C4-2B (cell line): ENCODE data around the gene PAH.

ENCODE experiments used
- H3K27ac ChIP-seq: fragments of 450-650 bp; 2 replicates; pipeline ENCODE4 v1.5.1; 2017
- ZFX ChIP-seq: fragments of 450-650 bp; IDR thresholded peaks from 2 replicates; pipeline ENCODE4 v1.6.1; 2017
- TF ChIP-seq, protein P1 (sequence below): fragments of 450-650 bp; conservative IDR thresholded peaks from 2 replicates; pipeline ENCODE4 v1.5.1; 2017; ENCODE audit warnings: mild to moderate bottlenecking

The PAH gene

DNA sequence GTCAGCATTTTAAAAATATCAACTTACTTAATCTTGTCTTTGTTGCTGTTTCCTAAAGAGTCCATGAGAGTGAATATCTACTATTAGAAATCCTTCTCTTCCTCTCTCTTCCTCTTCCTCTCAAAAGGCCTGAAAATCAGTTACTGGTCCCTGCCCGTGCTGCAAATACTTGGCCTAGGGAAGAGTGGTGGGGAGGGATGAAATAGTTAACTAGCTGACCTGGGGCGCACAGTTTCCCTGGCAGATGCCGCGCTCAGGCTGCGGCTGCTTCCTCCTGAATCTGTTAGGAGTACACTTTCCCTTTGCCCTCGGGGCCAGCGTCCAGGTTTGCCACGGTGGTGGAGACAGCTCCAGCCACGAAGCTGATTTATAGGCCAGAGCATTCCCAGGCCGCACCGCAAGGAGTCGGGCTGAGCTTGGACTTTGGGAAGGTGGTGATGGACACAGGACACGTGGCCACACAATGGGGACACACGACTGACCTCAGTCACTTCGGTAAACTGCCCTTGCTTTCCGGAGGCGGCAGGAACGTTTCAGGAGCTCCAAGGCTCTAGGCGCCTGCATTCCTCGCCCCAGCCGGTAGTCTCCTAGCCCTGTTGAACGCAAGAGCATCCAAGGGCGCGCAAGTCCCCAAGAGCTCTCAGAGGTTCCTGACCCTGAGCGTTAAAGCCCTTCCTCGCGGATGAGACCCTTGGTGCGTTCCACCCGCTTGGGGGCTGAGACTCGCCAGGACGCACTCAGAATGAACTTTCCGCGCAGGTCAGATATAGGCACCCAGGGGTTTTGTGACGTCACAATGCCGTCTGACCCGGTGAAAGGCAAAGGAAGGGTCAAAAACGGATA, 33.3 kb upstream of the PAH start:
- no peak for TF ChIP-seq ZFX
- TF ChIP-seq, protein P1, sequence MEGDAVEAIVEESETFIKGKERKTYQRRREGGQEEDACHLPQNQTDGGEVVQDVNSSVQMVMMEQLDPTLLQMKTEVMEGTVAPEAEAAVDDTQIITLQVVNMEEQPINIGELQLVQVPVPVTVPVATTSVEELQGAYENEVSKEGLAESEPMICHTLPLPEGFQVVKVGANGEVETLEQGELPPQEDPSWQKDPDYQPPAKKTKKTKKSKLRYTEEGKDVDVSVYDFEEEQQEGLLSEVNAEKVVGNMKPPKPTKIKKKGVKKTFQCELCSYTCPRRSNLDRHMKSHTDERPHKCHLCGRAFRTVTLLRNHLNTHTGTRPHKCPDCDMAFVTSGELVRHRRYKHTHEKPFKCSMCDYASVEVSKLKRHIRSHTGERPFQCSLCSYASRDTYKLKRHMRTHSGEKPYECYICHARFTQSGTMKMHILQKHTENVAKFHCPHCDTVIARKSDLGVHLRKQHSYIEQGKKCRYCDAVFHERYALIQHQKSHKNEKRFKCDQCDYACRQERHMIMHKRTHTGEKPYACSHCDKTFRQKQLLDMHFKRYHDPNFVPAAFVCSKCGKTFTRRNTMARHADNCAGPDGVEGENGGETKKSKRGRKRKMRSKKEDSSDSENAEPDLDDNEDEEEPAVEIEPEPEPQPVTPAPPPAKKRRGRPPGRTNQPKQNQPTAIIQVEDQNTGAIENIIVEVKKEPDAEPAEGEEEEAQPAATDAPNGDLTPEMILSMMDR = peak; percentile 32
- no peak overlapping the region for H3K27ac ChIP-seq

DNA sequence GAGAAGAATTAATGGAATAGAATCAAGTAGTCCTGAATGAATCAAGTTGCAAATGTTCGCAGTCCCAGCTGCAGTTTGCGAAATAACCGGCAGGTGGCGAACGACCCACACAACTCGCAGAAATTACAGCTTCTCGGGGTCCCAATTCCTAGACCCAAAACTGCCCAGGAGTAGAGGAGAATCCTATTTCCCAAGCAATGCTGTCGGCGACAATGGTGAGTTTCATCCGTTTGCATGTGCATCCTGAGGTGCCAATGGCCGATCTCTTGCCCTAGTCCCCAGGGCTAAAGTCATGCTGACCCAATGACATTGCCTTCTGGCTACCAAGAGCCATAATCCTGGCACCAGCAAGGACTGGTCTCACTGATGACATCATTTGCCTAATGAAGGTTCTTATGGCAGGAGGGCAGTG, 31.9 kb upstream of the PAH start:
- TF ChIP-seq ZFX = no peak
- TF ChIP-seq, protein P1 = peak; percentile 90
- no peak overlapping the region for H3K27ac ChIP-seq

DNA sequence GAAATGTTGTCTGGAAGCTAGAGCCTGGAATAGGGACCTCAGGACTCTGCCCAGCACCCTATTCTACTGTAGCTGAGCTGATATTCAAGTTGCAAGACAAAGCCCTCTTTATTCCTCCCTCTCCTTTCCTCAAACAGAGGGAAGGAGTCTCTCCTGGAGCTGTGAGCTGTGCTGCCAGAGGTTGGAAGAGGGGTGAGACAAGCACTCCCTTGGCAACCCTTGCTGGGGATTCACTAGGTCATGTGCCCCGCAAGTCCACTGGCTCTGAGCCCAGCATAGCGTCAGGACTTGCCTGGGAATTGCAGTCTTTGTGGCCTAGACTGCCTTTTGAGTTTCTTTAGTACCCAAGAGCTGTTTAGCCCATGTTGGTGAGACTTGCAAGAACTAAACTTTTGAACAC, 29.0 kb upstream of the PAH start:
- no peak for TF ChIP-seq ZFX
- TF ChIP-seq, protein P1 = no peak
- H3K27ac ChIP-seq = no peak overlapping the region

DNA sequence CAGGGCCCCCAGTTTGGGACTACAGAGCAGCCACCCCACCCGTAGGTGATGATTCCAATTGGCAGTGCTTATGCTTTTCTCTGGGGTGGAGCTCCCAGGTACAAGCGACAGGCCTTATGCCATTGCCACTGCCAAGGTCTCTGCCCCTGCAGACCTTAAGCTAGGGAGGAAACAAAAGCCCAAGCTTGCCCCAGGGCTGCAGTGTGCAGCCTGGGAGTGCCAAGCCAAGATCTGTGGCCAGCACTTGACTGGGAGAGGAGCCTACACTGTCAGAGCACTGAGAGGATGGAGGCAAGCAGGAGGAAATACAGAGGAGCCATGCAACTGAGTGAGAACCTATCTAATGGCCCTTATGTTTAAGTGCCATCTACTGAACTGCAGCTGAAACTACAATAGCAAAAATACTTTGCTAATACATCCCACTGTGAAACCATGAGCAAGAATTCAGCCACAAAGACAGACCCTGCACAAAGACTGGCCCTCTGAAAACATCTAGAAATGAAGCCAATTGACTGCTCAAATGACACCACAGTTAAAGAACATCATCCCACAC, 22.7 kb upstream of the PAH start:
- H3K27ac ChIP-seq = no peak overlapping the region
- no peak for TF ChIP-seq ZFX
- TF ChIP-seq, protein P1 = peak; percentile 30

DNA sequence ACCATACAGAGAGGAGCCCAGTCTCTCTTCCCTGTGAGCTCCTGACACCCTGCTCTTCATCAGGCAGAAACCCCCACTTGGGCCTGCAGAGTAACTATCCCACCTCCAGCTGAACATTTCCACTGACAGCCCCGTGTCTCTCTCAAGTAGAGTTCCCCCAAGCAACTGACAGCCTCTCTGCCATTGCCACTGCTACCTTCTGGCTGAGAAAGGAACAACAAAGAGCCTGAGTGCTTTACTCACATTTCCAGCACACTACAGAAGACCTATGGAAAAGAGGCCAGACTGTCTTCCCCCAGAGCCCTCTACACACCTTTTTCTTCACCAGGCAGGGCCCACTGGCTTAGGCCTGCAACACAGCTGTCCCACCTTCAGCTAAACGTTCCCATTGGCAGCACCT, 22.0 kb upstream of the PAH start:
- no peak overlapping the region for H3K27ac ChIP-seq
- TF ChIP-seq, protein P1 = no peak
- no peak for TF ChIP-seq ZFX

DNA sequence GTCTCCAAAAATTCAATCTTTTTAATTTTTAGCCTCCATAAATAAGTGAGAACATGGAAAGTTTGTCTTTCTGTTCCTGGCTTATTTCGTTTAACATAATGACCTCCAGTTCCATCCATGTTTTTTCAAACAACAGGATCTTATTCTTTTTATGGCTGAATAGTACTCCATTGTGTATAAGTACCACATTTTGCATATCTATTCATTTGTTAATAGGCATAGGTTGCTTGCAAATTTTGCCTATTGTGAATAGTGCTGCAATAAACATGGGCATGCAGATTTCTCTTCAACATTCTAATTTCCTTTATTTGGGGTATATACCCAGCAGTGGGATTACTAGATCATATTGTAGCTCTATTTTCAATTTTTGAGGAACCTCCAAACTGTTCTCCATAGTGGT, 16.1 kb upstream of the PAH start:
- H3K27ac ChIP-seq = no peak overlapping the region
- TF ChIP-seq ZFX = no peak
- TF ChIP-seq, protein P1 = no peak

DNA sequence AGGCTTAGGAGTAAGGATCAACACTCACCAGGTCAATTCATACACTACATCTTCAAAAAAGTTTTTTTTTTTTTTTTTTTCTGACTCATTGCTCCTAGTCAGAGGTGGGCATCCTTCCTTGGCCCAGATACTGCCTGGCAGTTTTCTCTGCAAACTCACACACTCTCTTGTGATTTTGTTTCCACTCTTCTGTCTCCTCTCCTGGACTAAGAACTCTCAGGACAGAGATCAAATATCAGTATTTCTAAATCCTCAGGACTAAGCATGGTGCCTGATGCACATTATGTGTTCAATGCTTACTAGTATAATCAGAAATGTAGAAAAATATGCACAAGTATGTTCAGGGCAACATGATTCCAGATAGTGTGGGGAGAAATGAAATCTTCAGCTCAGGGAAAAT, 10.2 kb upstream of the PAH start:
- no peak overlapping the region for H3K27ac ChIP-seq
- TF ChIP-seq ZFX = no peak
- TF ChIP-seq, protein P1 = no peak
